H1 (cell line): Measurements from ENCODE around the gene SEMA3F. TPM values are rescaled to one million over a fixed set of nuclear protein-coding genes. Genes with fewer than 3 reads are reported as not detected.

Source experiments
- GABPA ChIP-seq: IDR thresholded peaks from 2 replicates; pipeline ENCODE4 v1.6.1; 2011; ENCODE audit warnings: mild to moderate bottlenecking, low read length, moderate library complexity, borderline replicate concordance; ENCODE audit not compliant: insufficient read depth
- polyA plus RNA-seq, 7 experiments: library from polyadenylated mRNA; depleted of rRNA in 3 of 7; stranded (reverse) in 5 of 7; unstranded in 2 of 7; fragments of >200 nt in 5 of 7; fragments of 200-250 nt in 2 of 7; gene quantifications; 1 replicate in 5 of 7; 2 replicates in 1 of 7; 4 replicates in 1 of 7; pipeline versions ENCODE4 v1.2.1 to v1.2.3, GENCODE V29; 2011 to 2013; ENCODE audit warnings: missing spikeins in 2 of 7, mixed read lengths in 2 of 7
- total RNA-seq: library from RNA; stranded (reverse); fragmentation: NEBNext Ultra II Directional; extraction: Animal tissue kit (Norgen Biotek cat#: 25700); gene quantifications from 2 replicates; pipeline ENCODE4 v1.2.1, GENCODE V29; 2021

Gene SEMA3F
- total and polyA plus RNA-seq, 2 of the 8 experiments (the other 6 are each of a cell fraction or from before 2014, with no cell fraction given), result 20.3 to 37.0 TPM

DNA sequence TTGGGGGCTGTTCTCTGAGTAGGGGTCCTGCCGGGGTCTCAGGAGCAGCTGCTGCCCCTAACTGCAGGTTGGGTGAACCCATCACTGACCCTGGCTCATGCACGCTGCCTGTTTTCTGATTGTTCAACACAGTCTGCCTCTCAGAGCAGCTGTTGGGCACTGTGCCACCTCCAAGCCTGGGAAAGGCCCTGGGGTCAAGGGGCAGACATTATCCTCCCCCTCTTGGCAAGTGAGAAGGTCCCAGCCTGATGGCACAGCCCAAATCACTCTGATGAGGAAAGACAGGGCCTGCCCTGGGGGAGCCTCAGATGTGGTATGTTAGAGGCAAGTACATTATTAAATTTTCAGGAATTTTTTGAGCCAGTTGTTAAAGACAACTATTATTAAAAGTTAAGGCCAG lies 22.2 kb downstream of the SEMA3F start (continued):
- TF ChIP-seq GABPA, result no peak
